GM10248 (cell line): Measurements from ENCODE around the gene BASP1.
A peak's percentile ranks its signal among the peaks of the same experiment; 100 is the strongest.

Source experiments
- CTCF ChIA-PET: fragments of 300-600 bp; sonication (Branson Sonifier 250); formaldehyde crosslinking; extraction: SDS; loops from one replicate; lab custom pipeline; 2021; ENCODE audit warnings: antibody characterized with exemption; lab: Yijun Ruan, JAX
- POLR2A ChIA-PET: fragments of 350-650 bp; sonication (Branson Sonifier 250); formaldehyde crosslinking; extraction: SDS; loops from one replicate; lab custom pipeline; 2020; ENCODE audit warnings: antibody characterized with exemption; lab: Yijun Ruan, JAX
- DNase-seq: peaks from one replicate; pipeline ENCODE4 v3.0.0; 2012; ENCODE audit errors: extremely low spot score
- CTCF ChIP-seq: IDR thresholded peaks from 2 replicates; pipeline ENCODE4 v1.5.1; 2012; ENCODE audit warnings: mild to moderate bottlenecking, low read depth; ENCODE audit errors: extremely low read depth, missing control alignments, control extremely low read depth

BASP1 gene

GRCh38 chr5:17272111-17272510 is 54.7 kb downstream of the BASP1 start:
- DNase-seq, result no peak
- POLR2A ChIA-PET, result no interaction called here
- CTCF ChIA-PET, result interaction anchor here (1.2 to 1.9 kb wide), 4 partner anchors 11 to 56 kb away, joined by 3 to 7 read pairs (median 4); no protein-coding TSS in a partner anchor
- TF ChIP-seq CTCF, result no peak

GRCh38 chr5:17275289-17276158 is 58.1 kb downstream of the BASP1 start:
- CTCF ChIA-PET, result interaction anchor here (1.6 to 1.9 kb wide), 2 partner anchors 54 to 59 kb away, joined by 3 to 8 read pairs; no protein-coding TSS in a partner anchor
- POLR2A ChIA-PET, result no interaction called here
- no peak for DNase-seq
- no peak for TF ChIP-seq CTCF

GRCh38 chr5:17276445-17276844 is 59.0 kb downstream of the BASP1 start:
- ChIA-PET CTCF (interaction anchor here (1.1 kb wide), 1 partner anchor 44 kb away, joined by 3 read pairs; no protein-coding TSS in a partner anchor), POLR2A (no interaction called here)
- TF ChIP-seq CTCF, result no peak
- peak; percentile 75 for DNase-seq

GRCh38 chr5:17277907-17278306 is 60.5 kb downstream of the BASP1 start:
- ChIA-PET POLR2A (no interaction called here), CTCF (interaction anchor here (0.8 to 2.5 kb wide), 3 partner anchors 54 to 1028 kb away, joined by 3 to 14 read pairs (median 3); no protein-coding TSS in a partner anchor)
- DNase-seq, result peak; percentile 28

GRCh38 chr5:17278931-17279330 is 61.5 kb downstream of the BASP1 start:
- TF ChIP-seq CTCF, result no peak
- ChIA-PET POLR2A (no interaction called here), CTCF (interaction anchor here (0.9 to 2.5 kb wide), 4 partner anchors 9 to 63 kb away, joined by 3 to 14 read pairs (median 5); no protein-coding TSS in a partner anchor)
- no peak for DNase-seq

More at GRCh38 chr5:17277907-17278306, 60.5 kb downstream of the BASP1 start:
- no peak for TF ChIP-seq CTCF

GRCh38 chr5:17279487-17279886 is 62.1 kb downstream of the BASP1 start:
- POLR2A ChIA-PET, result no interaction called here
- CTCF ChIA-PET, result interaction anchor here (0.9 to 2.5 kb wide), 5 partner anchors 10 to 63 kb away, joined by 3 to 14 read pairs (median 5); no protein-coding TSS in a partner anchor
- TF ChIP-seq CTCF, result no peak

More at GRCh38 chr5:17279487-17279886, 62.1 kb downstream of the BASP1 start:
- no peak for DNase-seq
